LNCaP clone FGC (cell line): ENCODE results near the gene CEACAM19.

Experiments
- DNase-seq: peaks from one replicate; pipeline ENCODE4 v3.0.0-alpha.2; 2011; ENCODE audit warnings: low read depth
- H3K4me3 ChIP-seq: 2 replicates; pipeline ENCODE4 v1.5.1; 2011; ENCODE audit warnings: mild to moderate bottlenecking, low read depth, low read length, control low read depth
- CTCF ChIP-seq: IDR thresholded peaks from 2 replicates; pipeline ENCODE4 v1.5.1; 2012; ENCODE audit warnings: mild to moderate bottlenecking; ENCODE audit not compliant: control insufficient read depth, insufficient read depth; ENCODE audit errors: extremely low read depth

The CEACAM19 gene

GRCh38 chr19:44684892-44685863 is 13.9 kb downstream of the CEACAM19 start:
- TF ChIP-seq CTCF: no peak
- H3K4me3 ChIP-seq: no peak overlapping the region
- no peak for DNase-seq

GRCh38 chr19:44685877-44686276 is 14.6 kb downstream of the CEACAM19 start:
- no peak overlapping the region for H3K4me3 ChIP-seq
- TF ChIP-seq CTCF: no peak
- no peak for DNase-seq

- DNase-seq: no peak
- no peak for TF ChIP-seq CTCF
- no peak overlapping the region for H3K4me3 ChIP-seq
Measured at GRCh38 chr19:44686896-44687295, 15.6 kb downstream of the CEACAM19 start.

- no peak for TF ChIP-seq CTCF
- H3K4me3 ChIP-seq: no peak overlapping the region
- DNase-seq: no peak
Measured at GRCh38 chr19:44687888-44688287, 16.6 kb downstream of the CEACAM19 start.

GRCh38 chr19:44689290-44690130 is 18.2 kb downstream of the CEACAM19 start:
- H3K4me3 ChIP-seq: no peak overlapping the region
- no peak for DNase-seq
- peak; percentile 71 for TF ChIP-seq CTCF

- TF ChIP-seq CTCF: no peak
- H3K4me3 ChIP-seq: no peak overlapping the region
- DNase-seq: no peak
Measured at GRCh38 chr19:44690131-44690440, 18.8 kb downstream of the CEACAM19 start.
